Retinal pigment epithelial cell (primary cell): Measurements from ENCODE around the gene HPCAL1.

Experiments
- DNase-seq: peaks from one replicate; pipeline ENCODE4 v3.0.0-alpha.2; 2010; ENCODE audit warnings: low read depth
- H3K4me3 ChIP-seq: 2 replicates; pipeline ENCODE4 v1.5.1; 2011; ENCODE audit warnings: mild to moderate bottlenecking, low read length, control low read depth, moderate library complexity
- TF ChIP-seq, protein P1 (sequence below): conservative IDR thresholded peaks from 2 replicates; pipeline ENCODE4 v1.5.1; 2011; ENCODE audit warnings: low read depth, low read length, control low read depth, inconsistent platforms

Gene HPCAL1

DNA sequence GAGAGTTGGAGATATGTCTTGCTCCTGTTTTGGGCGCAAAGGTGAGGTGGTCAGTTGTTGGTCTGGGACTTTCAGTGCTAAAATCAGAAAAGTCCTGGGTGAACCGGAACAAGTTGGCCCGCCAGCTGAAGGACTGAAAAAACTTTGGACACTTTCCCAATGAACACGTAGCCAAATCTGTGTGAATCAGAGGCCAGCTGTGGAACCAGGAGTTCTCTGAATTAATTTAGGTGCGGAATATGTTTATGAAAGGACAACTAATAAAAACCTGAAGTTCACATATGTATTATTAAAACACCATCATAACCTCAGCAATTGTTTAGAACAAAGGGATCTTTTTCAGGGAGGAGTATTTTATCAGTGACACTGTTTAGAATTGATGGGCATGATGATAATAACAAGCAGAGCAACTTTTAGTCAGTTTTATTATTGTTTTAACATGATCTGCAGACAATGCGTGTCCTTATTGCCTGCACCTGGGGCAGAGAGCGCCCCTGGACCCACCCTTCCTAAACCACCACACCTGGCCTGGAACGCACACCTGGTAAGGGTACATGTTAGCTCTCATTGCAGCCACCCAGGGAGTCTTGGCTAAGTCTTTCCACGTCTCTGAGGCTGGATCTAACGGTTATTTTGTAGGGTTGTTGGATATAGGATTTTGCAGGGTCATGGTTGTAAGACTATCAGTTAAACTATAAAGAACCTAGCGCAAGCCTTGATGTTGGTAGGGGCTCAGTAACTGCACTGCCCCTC is 155.3 kb downstream of the HPCAL1 start:
- TF ChIP-seq, protein P1, sequence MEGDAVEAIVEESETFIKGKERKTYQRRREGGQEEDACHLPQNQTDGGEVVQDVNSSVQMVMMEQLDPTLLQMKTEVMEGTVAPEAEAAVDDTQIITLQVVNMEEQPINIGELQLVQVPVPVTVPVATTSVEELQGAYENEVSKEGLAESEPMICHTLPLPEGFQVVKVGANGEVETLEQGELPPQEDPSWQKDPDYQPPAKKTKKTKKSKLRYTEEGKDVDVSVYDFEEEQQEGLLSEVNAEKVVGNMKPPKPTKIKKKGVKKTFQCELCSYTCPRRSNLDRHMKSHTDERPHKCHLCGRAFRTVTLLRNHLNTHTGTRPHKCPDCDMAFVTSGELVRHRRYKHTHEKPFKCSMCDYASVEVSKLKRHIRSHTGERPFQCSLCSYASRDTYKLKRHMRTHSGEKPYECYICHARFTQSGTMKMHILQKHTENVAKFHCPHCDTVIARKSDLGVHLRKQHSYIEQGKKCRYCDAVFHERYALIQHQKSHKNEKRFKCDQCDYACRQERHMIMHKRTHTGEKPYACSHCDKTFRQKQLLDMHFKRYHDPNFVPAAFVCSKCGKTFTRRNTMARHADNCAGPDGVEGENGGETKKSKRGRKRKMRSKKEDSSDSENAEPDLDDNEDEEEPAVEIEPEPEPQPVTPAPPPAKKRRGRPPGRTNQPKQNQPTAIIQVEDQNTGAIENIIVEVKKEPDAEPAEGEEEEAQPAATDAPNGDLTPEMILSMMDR: no peak
- H3K4me3 ChIP-seq: no peak overlapping the region
- DNase-seq: no peak

DNA sequence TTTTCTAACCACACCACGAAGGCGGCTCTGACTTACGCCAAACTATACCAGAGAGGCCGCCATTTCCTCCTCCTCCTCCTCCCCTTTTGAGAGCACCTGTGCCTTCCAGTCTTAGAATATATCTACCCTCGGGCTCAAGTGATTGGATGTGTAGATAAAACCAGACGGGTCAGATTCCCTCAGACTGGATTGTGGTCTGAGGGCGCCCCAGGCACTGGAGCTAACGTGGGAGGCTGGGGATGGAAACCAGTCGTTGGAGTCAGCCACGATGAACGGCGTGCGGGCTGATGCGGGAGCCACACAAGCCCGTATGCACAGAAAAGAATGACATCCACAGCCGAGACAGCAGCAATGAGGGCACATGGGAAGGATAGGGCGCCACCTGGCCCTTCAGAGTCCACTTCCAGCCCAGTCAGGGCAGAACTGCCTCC is 157.7 kb downstream of the HPCAL1 start:
- TF ChIP-seq, protein P1: peak; percentile 6
- DNase-seq: no peak
- no peak overlapping the region for H3K4me3 ChIP-seq

DNA sequence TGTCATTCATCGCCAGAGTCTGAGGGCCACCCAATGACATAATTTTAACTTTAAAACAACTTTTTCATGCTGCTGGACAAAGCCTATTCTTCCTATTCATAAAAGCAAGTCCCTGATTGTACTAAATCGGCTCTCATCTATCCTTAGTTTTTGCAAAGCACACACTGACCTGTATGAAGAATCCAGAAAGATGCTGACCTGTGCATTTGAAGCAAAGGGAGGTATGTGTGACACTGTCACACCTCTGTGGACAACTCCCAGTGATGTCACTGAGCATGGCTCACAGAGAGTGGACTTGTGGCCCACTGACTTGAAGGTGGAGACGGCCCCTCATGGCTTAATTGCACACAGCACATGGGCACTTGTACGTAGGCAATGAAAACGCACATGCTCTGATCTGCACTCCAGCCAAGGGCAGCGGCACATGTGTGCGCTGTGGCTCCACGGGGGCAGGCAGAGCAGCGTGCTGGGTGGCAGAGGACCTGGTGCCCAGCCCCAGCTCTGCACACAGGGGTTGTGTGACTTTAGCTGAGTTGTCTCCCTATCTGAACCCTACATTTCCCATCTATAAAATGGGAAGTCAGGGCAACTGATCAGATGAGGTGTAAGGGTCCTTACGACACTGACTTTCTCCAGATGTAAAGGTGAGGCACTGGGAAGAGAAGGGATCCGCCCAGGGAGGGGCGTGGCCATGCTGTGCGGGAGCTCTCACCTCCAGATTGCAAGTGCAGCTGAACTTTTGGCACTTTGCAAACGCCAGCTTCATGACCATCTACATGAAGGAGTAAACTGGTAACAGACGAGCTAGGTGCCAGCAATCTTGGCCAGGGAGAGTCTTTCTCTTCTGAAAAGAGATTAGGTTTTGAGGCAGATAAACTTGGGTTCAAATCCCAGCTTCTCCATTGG is 159.7 kb downstream of the HPCAL1 start:
- no peak overlapping the region for H3K4me3 ChIP-seq
- TF ChIP-seq, protein P1: no peak
- no peak for DNase-seq

DNA sequence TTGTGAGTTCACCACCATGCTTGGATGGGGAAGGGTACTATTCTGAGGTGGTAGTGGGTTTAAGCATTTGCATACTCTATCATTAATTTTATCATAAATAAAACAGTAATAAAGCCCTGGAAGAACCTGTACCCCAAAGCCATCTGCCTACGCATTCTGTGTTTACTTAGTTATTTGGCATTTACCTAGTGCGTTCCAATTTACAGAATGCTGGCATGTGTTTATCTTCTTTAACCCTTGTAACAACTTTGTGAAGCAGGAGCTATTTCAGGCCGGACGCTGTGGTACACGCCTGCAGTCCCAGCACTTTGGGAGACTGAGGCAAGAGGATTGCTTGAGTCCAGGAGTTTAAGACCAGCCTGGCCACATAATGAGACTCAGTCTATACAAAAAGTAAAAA is 163.2 kb downstream of the HPCAL1 start:
- H3K4me3 ChIP-seq: no peak overlapping the region
- DNase-seq: no peak
- TF ChIP-seq, protein P1: no peak

DNA sequence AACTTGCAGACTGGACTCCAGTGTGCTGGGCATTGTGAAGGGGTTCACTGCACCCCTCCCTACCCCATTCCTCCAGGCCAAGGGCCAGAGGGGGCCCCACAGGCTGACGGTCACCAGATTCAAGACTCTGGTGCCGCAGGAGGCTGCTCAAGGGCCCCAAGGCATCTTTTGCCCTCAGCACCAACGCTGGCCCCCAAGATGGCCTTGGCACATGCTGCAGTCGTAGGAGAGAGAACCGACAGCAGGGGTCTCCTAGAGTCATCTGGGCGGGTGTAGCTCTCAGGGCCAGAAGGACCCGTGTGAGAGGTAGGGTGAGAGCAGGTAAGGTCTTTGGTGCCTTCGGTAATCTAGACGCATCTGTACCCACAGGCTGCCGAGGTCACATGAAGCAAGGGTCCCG is 164.1 kb downstream of the HPCAL1 start:
- DNase-seq: no peak
- TF ChIP-seq, protein P1: no peak
- no peak overlapping the region for H3K4me3 ChIP-seq

DNA sequence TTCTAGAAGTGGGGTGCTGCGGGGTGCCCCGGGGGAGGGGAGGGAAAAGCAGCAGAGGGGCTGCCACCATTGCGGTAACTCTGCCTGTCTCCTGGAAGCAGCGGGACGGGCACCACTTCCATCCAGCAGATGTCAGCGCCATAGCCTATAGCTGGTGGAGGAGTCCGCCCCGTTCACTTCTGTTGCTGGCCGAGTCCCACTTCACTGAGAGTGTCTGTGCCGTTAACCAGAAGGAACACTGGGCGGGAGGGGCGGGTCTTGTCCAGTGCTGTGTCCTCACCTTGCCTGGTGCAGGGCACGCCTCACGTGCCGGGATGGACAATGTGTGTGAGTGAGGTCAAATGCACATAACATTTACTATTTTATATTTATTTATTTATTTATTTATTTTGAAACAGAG is 164.7 kb downstream of the HPCAL1 start:
- no peak for DNase-seq
- H3K4me3 ChIP-seq: no peak overlapping the region
- TF ChIP-seq, protein P1: no peak
